ELF-1 (cell line): ENCODE measurements around the gene HABP2.

Experiments used
- DNase-seq: peaks from one replicate; pipeline ENCODE4 v3.0.0-alpha.2; 2016; ENCODE audit warnings: low read depth, low spot score

HABP2 gene

GRCh38 chr10:113630929-113631533 is 78.2 kb downstream of the HABP2 start:
- DNase-seq = no peak

GRCh38 chr10:113631684-113632367 is 79.0 kb downstream of the HABP2 start:
- DNase-seq = no peak
